IPS-11a (cell line): ENCODE results near the gene SEMA3F.
A peak's percentile ranks its signal among the peaks of the same experiment; 100 is the strongest.

Source experiments
- H3K4me3 ChIP-seq: one replicate; pipeline ENCODE4 v1.5.1; 2013; ENCODE audit warnings: low read depth, low read length, control low read depth

The SEMA3F gene

GRCh38 chr3:50190936-50191660 lies 36.0 kb downstream of the SEMA3F start, which contains the start of gene GNAT1:
Gene GNAT1 (plus strand): TSS chr3:50191610. CDS start chr3:50191726, 116 bp downstream.
- H3K4me3 ChIP-seq, result no peak within 1 kb of the TSS

- no peak overlapping the region for H3K4me3 ChIP-seq
Measured at GRCh38 chr3:50192124-50192523, 37.0 kb downstream of the SEMA3F start.

GRCh38 chr3:50192689-50193141 lies 37.6 kb downstream of the SEMA3F start:
- H3K4me3 ChIP-seq, result no peak overlapping the region

- H3K4me3 ChIP-seq, result no peak overlapping the region
Measured at GRCh38 chr3:50193286-50193685, 38.2 kb downstream of the SEMA3F start.

GRCh38 chr3:50193746-50194127 lies 38.6 kb downstream of the SEMA3F start:
- H3K4me3 ChIP-seq, result no peak overlapping the region

- no peak overlapping the region for H3K4me3 ChIP-seq
Measured at GRCh38 chr3:50194128-50194902, 39.2 kb downstream of the SEMA3F start.

GRCh38 chr3:50194903-50195500 lies 39.9 kb downstream of the SEMA3F start:
- no peak overlapping the region for H3K4me3 ChIP-seq

GRCh38 chr3:50195501-50196252 lies 40.6 kb downstream of the SEMA3F start:
- H3K4me3 ChIP-seq, result no peak overlapping the region

GRCh38 chr3:50196253-50196801 lies 41.2 kb downstream of the SEMA3F start:
- H3K4me3 ChIP-seq, result no peak overlapping the region

GRCh38 chr3:50201573-50202315 lies 46.6 kb downstream of the SEMA3F start:
- no peak overlapping the region for H3K4me3 ChIP-seq

GRCh38 chr3:50202353-50203112 lies 47.4 kb downstream of the SEMA3F start:
- H3K4me3 ChIP-seq, result no peak overlapping the region

- no peak overlapping the region for H3K4me3 ChIP-seq
Measured at GRCh38 chr3:50203113-50203808, 48.1 kb downstream of the SEMA3F start.

GRCh38 chr3:50203809-50204803 lies 49.0 kb downstream of the SEMA3F start:
- H3K4me3 ChIP-seq, result no peak overlapping the region

GRCh38 chr3:50204804-50205412 lies 49.8 kb downstream of the SEMA3F start, which contains the start of gene SLC38A3:
Gene SLC38A3 (plus strand): TSS chr3:50205271. CDS start chr3:50214200, 8,929 bp downstream.
- peak within 1 kb of the TSS; percentile 30 for H3K4me3 ChIP-seq

GRCh38 chr3:50205413-50206276 lies 50.5 kb downstream of the SEMA3F start:
- H3K4me3 ChIP-seq, result peak overlapping the region; percentile 30
